GM19035 (cell line): ENCODE measurements around the gene TBC1D3D.
"Not testable (repeated sequence)": the region's sequence is repeated elsewhere in the genome, so short reads cannot be mapped to it uniquely, and the experiment has no call there.

Experiments used
- ATAC-seq: cut with Tn5 transposase; IDR thresholded peaks from one replicate; pipeline ENCODE4 v1.9.1; 2021; ENCODE audit not compliant: unreplicated experiment

The TBC1D3D gene

DNA sequence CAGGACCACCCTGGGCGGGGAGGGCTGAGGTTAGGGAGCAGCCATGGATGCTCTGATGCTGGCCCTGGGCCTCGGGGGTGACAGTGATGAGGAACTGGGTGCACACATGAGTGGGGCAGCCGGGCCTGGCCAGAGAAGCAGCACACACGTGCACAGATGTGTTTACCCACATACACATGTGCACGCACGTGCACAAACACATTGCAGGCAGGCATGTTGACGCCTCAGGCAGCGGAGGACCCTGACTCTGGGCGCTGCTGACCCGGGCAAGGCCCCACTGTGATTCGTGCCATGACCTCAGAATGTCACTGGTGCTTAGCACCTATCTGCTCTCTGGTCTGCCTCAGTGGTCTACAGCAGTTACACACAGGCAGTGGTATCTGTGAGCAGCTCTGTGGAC, at the start of gene TBC1D3D:
TBC1D3D (plus strand) TSS at position 301 of the 400 bp plus-strand sequence. CDS start 1,585 bp downstream, outside the sequence.
- ATAC-seq, result not testable (repeated sequence)

GRCh38 chr17:37988960-37989359, 14.8 kb upstream of the TBC1D3D start, which contains the start of gene TBC1D3L:
TSS of gene TBC1D3L (minus strand) at chr17:37989060. CDS start at chr17:37987520, 1,540 bp downstream.
- ATAC-seq, result not testable (repeated sequence)
